ENCODE results near the gene PDCD5.
"Not testable (repeated sequence)": the region's sequence is repeated elsewhere in the genome, so short reads cannot be mapped to it uniquely, and the experiment has no call there.

The PDCD5 gene, protein sequence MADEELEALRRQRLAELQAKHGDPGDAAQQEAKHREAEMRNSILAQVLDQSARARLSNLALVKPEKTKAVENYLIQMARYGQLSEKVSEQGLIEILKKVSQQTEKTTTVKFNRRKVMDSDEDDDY

DNA sequence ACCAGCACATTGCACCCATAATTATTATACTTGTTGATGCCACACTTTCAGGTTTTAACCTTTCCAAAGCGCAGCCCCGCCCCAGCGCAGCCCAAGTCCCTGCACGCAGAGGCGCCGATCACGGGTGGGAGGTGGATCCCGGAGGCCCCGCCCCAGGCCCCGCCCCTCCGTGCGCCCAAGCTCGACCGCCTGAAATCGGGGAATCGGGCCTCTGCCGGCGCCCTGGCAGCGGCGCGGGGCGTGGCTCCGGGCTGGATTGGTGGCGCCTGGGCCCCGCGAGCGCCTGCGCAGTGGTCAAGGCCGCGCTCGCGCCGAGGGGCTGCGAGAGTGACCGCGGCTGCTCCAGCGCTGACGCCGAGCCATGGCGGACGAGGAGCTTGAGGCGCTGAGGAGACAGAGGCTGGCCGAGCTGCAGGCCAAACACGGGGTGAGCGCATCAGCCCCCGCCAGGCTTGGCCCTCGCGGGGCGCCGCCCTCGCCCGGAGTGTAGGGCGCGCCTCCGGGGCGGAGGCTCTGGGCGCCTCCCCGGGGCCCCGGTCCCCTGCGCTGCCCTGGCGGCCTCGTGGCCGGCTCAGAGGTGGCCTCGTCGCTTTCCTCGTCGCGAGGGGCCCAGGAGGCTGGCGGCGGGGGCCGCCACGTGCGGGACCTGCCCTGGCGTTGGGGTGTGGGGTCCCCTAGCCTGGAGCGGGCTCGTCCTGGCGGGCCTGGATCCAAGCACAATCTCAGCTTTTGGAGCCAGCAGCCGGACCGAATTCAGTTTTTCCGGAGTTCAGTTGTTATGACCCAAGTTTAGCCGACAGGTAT is at the start of gene PDCD5:
TSS of gene PDCD5 (plus strand) at position 290 of the 804 bp plus-strand sequence. CDS start at position 362, 72 bp downstream.
- DNase-seq = peak; percentile 92

DNA sequence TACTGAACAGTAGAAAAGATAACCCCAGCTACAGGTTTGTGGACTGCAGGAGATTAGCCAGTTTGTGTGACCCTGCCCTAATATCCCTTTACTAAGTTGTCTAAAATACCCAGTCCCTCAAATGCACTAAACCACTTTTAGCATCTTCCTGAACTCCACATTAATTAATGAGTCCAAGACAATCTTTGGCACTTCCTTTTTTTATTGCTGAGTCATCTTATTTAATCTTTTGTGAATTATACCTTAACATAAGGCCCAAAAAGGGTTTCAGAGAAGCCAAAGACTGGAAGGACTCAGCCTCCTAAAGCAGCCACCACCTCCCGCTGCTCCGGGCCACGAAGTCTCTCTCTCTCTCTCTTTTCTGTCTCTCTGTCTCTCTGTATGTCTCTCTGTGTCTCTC is 48.8 kb upstream of the PDCD5 start:
- DNase-seq = no peak

DNA sequence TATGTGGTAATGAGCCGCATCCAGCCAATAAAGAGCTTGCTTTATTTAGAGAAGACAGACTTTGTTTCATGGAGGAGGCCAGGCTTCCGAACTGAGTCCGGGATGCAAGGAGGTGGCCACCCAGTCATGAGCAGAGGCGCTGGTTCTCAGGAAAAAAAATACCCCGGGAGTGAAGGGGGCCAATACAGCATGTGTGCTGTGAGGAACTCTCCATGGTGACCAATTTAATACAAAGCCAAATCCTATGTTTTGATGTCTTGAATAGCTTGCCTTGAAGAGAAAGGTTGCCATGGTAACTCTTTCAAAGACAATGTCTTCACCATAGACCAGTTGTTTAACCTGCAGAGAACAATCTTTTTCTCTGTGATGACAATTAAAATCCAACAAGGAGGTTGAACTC is 43.4 kb upstream of the PDCD5 start:
- DNase-seq = peak in 1 of 2 experiments; percentile 24

DNA sequence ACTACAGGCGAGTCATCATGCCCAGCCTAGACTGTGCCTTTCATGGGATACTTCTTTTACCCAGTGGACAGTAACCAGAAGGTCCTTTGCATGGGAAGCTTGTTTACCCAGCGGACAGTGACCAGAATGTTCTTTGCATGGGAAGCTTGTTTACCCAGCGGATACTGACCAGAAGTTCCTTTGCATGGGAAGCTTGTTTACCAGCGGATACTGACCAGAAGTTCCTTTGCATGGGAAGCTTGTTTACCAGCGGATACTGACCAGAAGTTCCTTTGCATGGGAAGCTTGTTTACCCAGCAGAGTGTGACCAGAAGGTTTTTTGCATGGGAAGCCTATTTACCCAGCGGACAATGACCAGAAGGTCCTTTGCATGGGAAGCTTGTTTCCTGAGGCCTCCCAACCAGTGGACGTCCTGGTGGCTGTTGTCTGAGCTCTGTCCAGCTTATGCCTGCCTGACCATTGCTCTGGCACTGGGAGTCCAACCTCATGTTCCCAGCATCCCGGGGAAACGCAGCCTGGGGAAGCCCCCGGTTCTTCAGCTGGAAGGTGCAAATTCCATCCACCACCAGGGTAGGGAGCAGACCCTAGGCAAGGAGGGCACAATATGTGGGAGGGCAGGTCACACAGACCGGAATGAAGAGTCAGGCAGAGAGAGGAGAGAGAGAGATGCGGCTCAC is 41.6 kb upstream of the PDCD5 start:
- no peak for DNase-seq

DNA sequence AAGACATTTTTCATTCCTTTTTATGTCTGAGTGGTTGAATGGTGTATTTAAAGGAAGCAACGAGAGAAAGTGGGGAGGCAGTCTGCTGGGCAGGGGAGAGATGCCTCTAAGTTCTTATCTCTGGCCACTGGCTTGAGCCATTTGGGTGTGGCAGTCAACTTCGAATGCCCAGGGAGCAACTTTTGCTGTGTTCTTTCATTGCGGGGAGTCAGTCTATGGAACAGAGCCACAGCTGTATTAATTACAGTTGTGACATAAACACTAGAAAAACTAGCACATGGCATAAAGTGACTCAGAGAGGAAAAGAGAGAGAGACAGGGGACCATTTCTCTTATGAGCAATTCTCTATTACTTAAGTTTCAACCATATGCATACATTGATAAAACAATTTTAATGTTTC is 40.4 kb upstream of the PDCD5 start:
- no peak for DNase-seq

DNA sequence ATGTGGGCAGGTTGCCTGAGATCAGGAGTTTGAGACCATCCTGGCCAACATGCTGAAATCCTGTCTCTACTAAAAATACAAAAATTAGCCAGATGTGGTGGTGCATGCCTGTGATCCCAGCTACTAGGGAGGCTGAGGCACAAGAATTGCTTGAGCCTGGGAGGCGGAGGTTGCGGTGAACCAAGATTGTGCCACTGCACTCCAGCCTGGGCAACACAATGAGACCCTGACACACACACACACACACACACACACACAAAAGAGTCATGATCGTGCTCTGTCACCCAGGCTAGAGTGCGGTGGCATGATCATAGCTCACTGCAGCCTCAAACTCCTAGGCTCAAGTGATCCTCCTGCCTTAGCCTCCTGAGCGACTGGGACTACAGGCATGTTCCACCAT is 39.6 kb upstream of the PDCD5 start:
- not testable (repeated sequence) for DNase-seq

DNA sequence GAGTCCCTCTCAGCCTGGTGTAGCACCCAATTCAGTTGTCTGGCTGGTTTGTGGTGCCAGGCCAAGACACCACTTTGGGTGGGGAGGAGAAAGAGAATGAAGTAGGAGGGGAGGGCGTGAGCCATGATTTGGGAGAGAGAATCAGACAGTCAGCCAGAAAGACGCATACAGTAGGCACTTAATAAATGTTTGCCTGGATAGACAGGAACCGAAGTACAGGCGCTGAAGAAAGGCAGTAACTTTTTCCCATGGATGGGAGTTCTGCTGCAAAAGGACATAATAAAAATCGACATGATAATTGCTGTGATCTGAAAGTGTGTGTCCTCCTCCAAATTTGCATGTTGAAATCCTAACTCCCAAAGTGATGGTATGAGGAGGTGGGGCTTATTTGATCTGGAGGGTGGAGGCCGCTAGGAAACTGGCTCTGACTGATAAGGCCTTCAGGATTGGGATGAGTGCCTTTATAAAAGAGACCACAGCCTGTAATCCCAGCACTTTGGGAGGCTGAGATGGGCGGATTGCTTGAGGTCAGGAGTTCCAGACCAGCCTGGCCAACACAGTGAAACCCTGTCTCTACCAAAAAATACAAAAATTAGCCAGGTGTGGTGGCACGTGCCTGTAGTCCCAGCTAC is 38.4 kb upstream of the PDCD5 start:
- DNase-seq = no peak

DNA sequence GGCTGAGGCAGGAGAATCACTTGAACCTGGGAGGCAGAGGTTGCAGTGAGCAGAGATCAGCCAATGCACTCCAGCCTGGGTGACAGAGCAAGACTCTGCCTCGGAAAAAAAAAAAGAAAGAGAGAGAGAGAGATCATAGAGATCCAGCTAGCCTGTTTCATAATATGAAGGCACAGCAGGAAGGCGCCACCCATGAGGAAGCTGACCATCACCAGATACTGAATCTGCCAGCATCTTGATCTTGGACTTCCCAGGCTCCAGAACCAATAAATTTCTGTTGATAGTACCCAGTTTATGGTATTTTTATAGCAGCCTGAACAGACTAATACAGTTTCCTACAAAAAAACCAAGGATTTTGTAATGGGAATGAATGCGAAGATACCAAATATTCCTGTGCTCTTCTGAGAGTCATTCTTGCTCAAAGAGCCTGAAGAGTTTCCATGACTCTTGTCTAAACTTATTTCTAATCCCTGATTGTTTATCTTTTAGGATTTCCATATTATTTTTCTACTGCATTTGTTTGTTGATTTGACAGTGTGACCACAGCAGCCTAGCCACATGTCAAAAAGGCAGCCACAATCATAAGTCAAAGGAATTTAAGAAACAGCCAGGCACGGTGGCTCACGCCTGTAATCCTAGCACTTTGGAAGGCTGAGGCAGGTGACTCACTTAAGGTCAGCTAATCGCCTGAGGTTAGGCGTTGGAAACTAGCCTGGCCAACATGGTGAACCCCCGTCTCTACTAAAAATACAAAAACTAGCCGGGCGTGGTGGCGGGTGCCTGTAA is 37.7 kb upstream of the PDCD5 start:
- no peak for DNase-seq

DNA sequence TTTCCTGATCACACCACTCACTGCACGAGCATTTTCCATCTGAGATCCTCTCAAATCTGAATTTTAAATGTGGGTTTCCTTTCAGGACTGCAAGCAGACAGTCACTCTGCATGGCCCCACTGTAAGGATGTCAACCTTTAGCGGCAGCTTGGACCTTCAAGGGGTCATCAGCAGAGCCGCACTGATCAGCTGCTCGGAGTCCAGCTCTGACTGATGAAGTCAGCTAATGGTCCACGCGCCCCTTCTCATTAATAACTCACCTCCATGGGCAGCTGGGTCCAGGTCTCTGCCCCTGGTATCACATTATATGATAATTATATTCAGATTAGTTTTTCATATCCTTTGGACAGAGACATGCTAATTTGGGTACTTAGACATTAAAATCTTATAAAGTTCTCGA is 36.1 kb upstream of the PDCD5 start:
- no peak for DNase-seq

DNA sequence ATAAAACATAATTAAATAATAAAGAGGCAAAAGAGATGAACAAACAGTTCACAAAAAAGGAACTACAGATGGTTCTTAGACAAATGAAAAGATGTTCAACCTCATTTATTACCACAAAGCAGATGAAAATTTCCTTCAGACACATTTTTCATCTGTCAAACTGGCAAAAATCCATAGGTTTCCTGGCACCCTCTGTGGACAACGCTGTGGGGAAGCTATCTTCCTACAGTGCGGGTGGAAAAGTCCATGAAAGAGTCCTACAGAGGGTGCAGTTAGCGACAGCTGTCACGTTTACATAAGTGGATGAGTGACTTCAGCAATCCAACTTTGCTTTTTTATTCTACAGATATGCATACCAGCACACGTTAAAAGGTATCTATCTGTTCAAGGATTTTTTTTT is 30.3 kb upstream of the PDCD5 start:
- DNase-seq = no peak

DNA sequence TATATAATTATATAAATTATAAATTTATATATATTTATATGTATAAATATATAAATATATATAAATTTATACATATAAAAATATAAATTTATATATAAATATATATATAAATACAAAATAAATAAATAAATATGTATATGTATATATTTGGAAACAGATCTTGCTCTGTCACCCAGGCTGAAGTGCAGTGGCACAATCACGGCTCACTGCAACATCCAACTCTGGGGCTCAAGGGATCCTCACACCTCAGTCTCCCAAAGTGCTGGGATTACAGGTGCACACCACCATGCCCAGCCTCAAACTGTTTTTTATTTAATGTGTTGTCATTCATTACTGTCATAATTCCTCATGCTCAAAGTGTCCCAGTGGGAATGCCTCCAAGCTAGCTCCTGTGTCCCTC is 25.2 kb upstream of the PDCD5 start:
- no peak for DNase-seq

DNA sequence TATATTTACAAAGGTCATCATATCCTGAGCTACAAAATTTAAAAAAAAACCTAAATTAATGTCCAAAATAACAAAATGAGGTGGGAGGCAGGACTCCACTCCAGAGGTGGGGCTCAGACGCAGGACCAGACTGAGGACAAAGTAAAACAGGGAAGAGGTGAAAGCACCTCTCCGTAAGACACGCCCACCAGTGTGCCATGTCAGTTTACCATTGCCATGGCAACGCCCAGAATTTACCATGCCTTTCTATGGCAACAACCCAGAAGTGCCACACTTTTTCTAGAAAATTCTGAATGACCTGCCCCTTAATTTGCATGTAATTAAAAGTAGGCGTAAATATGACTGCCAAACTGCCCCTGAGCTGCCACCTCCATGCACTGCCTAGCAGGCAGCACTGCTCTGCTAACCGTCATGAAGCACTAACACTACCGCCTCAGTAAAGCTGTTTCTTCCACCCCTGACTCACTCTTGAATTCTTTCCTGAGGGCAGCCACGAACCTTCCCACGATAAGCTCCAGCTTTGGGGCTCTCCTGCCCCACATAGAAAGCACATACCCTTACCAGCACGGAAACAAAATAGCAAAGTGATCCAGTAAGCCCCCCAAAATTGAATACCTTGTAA is 22.3 kb upstream of the PDCD5 start:
- DNase-seq = no peak

DNA sequence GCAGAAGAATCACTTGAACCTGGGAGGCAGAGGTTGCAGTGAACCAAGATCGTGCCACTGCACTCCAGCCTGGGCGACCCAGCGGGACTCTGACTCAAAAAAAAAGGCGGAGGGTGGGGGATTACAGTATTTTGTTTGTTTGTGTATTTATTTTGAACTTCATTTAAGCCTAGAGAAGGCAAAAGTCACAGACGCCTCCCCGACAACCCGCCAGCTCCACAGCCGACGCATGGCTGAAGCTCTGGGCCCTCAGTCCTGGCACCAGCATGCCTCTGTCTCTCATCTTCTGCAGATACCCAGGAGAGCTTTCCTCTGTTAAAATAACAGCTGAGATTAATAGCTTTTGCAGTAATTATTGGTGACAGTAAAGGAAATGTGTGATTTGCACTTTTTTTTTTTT is 17.2 kb upstream of the PDCD5 start:
- no peak for DNase-seq

DNA sequence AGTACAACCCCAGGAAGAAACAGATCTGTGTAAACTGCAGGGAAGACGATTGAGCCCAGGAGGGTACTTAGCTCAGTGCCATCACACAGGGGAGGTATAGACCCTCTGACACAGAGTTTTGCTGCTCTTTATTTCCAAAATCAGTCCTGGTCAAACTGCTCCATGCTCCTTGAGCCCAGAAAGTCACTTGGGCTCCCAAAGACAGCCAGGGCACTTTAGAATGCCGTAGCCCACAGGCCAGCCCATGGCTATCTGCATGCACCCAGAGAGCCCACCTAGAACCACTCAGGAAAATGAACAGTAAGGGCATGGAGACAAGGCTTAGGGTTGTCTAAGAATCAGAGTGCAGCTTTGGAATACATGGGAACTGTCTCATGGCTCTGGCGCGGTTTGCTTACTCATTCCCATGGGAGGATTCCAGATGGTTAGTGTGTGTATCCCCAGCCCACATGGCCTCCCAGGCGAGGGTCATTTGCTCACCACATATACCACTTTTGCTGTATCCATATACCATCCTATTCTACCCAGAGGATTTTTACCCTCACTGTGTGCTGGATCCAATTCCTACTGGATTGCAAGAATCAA is 14.7 kb upstream of the PDCD5 start:
- DNase-seq = no peak

DNA sequence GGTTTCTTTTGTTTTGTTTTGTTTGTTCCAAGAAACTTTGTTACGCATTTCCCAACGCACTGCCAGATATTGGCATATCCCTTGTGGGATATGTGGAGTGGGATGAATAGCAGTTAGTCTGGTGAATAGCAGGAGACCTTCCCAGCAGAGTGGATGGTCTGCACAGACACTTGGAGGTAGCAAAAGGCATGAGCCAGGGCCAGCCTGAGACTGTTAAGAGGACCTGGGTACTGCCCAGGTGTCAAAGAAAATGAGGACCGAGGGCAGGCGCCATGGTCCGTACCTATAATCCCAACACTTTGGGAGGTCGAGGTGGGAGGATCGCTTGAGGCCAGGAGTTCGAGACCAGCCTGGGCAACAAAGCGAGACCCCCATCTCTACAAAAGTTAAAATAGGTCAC is 13.5 kb upstream of the PDCD5 start:
- DNase-seq = no peak

DNA sequence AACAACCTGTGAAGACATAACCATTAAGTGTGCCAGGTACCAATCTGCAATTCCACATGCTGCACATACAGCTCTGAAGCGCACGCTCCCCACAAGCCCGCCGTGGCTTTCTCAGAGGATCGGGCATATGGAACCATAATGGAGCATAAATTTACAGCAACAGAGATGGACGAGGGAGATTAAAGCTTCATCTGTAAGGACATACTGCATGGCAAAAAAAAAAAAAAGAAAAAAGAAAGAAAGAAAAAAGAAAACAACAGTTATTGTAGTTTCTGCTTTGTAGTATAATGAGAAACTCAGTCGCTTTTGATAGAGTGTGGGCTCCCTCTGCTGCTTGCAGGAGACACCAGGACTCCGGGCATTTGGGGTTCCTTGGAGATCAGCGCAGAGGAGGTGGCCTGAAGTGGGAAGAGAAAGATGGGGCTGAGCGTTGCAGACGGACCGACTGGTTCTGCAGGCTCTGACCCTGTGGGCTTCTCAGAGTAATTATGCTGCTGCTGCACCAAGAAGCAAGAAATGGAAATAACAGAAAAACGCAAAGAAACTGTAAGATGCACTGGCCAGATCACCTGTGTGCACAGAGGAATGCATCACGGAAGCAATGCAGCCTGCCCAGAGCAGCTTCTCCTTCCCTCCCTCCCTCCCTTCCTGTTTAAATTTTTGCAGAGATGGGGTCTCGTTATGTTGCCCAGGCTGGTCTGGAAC is 10.8 kb upstream of the PDCD5 start:
- DNase-seq = peak; percentile 18 to 51

DNA sequence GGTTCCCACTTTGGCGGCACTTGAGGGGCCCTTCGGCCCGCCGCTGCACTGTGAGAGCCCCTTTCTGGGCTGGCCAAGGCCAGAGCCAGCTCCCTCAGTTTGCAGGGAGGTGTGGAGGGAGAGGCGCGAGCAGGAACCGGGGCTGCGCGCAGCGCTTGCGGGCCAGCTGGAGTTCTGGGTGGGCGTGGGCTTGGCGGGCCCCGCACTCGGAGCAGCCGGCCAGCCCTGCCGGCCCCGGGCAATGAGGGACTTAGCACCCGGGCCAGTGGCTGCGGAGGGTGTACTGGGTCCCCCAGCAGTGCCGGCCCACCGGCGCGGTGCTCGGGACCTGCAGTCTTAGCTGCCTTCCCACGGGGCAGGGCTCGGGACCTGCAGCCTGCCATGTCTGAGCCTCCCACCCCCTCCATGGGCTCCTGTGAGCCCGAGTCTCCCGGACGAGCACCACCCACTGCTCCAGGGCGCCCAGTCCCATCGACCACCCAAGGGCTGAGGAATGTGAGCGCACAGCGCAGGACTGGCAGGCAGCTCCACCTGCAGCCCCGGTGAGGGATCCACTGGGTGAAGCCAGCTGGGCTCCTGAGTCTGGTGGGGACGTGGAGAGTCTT is 9.4 kb upstream of the PDCD5 start:
- not testable (repeated sequence) for DNase-seq

DNA sequence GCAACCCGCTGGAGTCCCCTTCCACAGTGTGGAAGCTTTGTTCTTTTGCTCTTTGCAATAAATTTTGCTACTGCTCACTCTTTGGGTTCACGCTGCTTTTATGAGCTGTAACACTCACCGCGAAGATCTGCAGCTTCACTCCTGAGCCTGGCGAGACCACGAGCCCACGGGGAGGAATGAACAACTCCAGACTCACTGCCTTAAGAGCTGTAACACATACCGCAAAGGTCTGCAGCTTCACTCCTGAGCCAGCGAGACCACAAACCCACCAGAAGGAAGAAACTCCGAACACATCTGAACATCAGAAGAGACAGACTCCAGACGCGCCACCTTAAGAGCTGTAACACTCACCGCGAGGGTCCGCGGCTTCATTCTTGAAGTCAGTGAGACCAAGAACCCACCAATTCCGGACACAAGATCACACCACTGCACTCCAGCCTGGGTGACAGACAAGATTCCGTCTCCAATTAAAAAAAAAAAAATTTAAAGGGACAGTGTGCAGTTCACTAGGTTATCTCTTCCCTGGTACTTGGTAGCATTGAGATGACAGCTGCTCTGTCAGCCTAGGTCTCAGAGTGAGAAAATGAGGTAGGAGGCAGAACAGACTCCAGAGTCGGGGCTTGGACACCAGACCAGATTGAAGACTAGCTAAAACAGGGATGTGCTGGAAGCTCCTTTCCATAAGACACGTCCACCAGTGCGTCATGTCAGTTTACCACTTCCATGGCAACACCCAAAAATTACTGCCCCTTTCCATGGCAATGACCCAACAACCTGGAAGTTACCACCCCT is 8.1 kb upstream of the PDCD5 start:
- DNase-seq = not testable (repeated sequence)

DNA sequence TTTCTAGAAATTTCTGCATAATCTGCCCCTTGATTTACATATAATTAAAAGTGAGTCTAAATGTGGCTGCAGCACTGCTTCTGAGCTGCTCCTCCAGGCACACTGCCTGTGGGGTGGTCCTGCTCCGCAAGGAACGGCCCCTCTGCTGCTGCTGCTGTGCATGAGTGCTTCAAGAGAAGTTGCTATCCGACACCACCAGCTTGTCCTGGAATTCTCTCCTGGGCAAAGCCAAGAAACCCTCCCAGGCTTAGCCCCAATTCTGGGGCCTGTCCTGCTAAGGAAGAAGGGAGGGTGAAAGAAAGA is 7.5 kb upstream of the PDCD5 start:
- DNase-seq = no peak

DNA sequence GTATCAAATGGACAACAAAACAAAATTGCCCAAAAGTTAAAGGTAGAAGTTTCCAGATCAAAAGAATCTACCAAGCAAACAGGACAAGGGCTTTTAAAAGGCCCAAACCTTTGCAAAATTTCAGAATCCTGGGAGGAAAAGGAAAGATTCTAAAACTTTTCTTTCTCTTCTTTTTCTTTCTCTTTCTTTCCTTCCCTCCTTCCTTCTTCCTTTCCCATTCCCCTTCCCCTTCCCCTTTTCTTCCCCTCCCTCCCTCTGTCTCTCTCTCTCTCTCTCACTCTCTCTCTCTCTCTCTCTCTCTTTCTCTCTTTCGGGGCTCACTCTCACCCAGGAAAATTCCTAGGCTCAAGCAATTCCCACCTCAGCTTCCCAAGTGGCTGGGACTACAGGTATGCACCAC is 4.2 kb upstream of the PDCD5 start:
- no peak for DNase-seq

Data from NCI-H2081 (cell line).